IMR-90 (cell line): ENCODE measurements around the gene TPR. TPM values are rescaled to one million over a fixed set of nuclear protein-coding genes. Genes with fewer than 3 reads are reported as not detected.

Experiments used
- ATAC-seq: fragments of 200-7000 bp; cut with Tn5 transposase; 2 replicates; pipeline ENCODE4 v1.9.1; 2020; ENCODE audit warnings: low read depth, mild to moderate bottlenecking, moderate library complexity
- BruUV-seq: library from RNA; stranded (reverse); fragments of 400-500 nt; replicated peaks from 2 replicates; lab custom pipeline; 2021; lab: Mats Ljungman, UMichigan
- CTCF ChIA-PET: fragments of 300-600 bp; formaldehyde crosslinking; extraction: SDS; loops from one replicate; lab custom pipeline; 2021; ENCODE audit warnings: antibody characterized with exemption; lab: Yijun Ruan, JAX
- POLR2A ChIA-PET: fragments of 300-600 bp; sonication (Branson Sonifier 250); formaldehyde crosslinking; loops from one replicate; lab custom pipeline; 2022; ENCODE audit warnings: antibody characterized with exemption; ENCODE audit not compliant: unreplicated experiment; lab: Charles Lee
- DNase-seq: peaks from one replicate; pipeline ENCODE4 v3.0.0; 2013
- H2AFZ ChIP-seq: replicated peaks from 2 replicates; pipeline ENCODE3; 2013; ENCODE audit warnings: low read length, mild to moderate bottlenecking; ENCODE audit not compliant: poor library complexity
- H2AK5ac ChIP-seq: 2 replicates; pipeline ENCODE4 v1.6.1; 2013; ENCODE audit warnings: low read depth, low read length, inconsistent platforms
- H2AK9ac ChIP-seq: replicated peaks from 2 replicates; pipeline ENCODE3; 2013; ENCODE audit warnings: mild to moderate bottlenecking, low read depth, low read length, moderate library complexity; ENCODE audit not compliant: poor library complexity
- H2BK120ac ChIP-seq: 2 replicates; pipeline ENCODE4 v1.6.1; 2013; ENCODE audit warnings: low read depth, low read length, inconsistent platforms
- H2BK15ac ChIP-seq: 3 replicates; pipeline ENCODE4 v1.6.1; 2013; ENCODE audit warnings: low read depth, low read length, inconsistent platforms
- H2BK20ac ChIP-seq: 2 replicates; pipeline ENCODE4 v1.6.1; 2013; ENCODE audit warnings: low read depth, mild to moderate bottlenecking, inconsistent platforms, low read length, moderate library complexity
- H2BK5ac ChIP-seq: 2 replicates; pipeline ENCODE4 v1.6.1; 2013; ENCODE audit warnings: mild to moderate bottlenecking, low read depth, low read length, inconsistent platforms; ENCODE audit not compliant: poor library complexity, severe bottlenecking
- H3K14ac ChIP-seq: replicated peaks from 2 replicates; pipeline ENCODE4 v1.6.1; 2013; ENCODE audit warnings: low read depth, low read length, inconsistent platforms
- H3K18ac ChIP-seq: 2 replicates; pipeline ENCODE4 v1.6.1; 2013; ENCODE audit warnings: low read depth, low read length, control low read depth
- H3K23ac ChIP-seq: 2 replicates; pipeline ENCODE4 v1.6.1; 2013; ENCODE audit warnings: low read depth, low read length, inconsistent platforms
- H3K27ac ChIP-seq: 2 replicates; pipeline ENCODE4 v1.5.1; 2013; ENCODE audit warnings: mild to moderate bottlenecking, control low read depth, low read length; ENCODE audit not compliant: insufficient read depth
- H3K27me3 ChIP-seq: 2 replicates; pipeline ENCODE4 v1.6.1; 2013; ENCODE audit warnings: low read length; ENCODE audit not compliant: control insufficient read depth, insufficient read depth
- H3K36me3 ChIP-seq: 2 replicates; pipeline ENCODE4 v1.6.1; 2013; ENCODE audit warnings: low read length, mixed read lengths; ENCODE audit not compliant: control insufficient read depth, insufficient read depth
- H3K4ac ChIP-seq: 2 replicates; pipeline ENCODE4 v1.6.1; 2013; ENCODE audit warnings: low read depth, low read length, inconsistent platforms
- H3K4me1 ChIP-seq: 2 replicates; pipeline ENCODE4 v1.6.1; 2013; ENCODE audit warnings: low read length, mixed read lengths; ENCODE audit not compliant: control insufficient read depth, insufficient read depth
- H3K4me2 ChIP-seq: 2 replicates; pipeline ENCODE4 v1.6.1; 2013; ENCODE audit warnings: low read depth, mild to moderate bottlenecking, control low read depth, low read length, moderate library complexity
- H3K4me3 ChIP-seq: 2 replicates; pipeline ENCODE4 v1.5.1; 2013; ENCODE audit warnings: low read depth, mild to moderate bottlenecking, control low read depth, low read length, moderate library complexity; ENCODE audit not compliant: insufficient read depth
- H3K56ac ChIP-seq: 2 replicates; pipeline ENCODE4 v1.6.1; 2013; ENCODE audit warnings: low read length, inconsistent platforms; ENCODE audit not compliant: insufficient read depth; ENCODE audit errors: extremely low read depth
- H3K79me1 ChIP-seq, 2 experiments: 2 replicates each; pipeline ENCODE4 v1.6.1; 2013; ENCODE audit warnings: low read length in 2 of 2, inconsistent platforms in 1 of 2, low read depth in 1 of 2
- H3K9ac ChIP-seq: 2 replicates; pipeline ENCODE4 v1.6.1; 2013; ENCODE audit warnings: low read depth, low read length, control low read depth
- H3K9me1 ChIP-seq: 2 replicates; pipeline ENCODE4 v1.6.1; 2013; ENCODE audit warnings: low read length, inconsistent platforms; ENCODE audit not compliant: insufficient read depth
- H3K9me3 ChIP-seq: 2 replicates; pipeline ENCODE4 v1.6.1; 2013; ENCODE audit warnings: low read length; ENCODE audit not compliant: control insufficient read depth, insufficient read depth
- H4K20me1 ChIP-seq: 2 replicates; pipeline ENCODE4 v1.6.1; 2013; ENCODE audit warnings: low read length, inconsistent platforms; ENCODE audit not compliant: insufficient read depth
- H4K5ac ChIP-seq: 2 replicates; pipeline ENCODE4 v1.6.1; 2013; ENCODE audit warnings: mild to moderate bottlenecking, low read depth, low read length, control low read depth
- H4K8ac ChIP-seq, 2 experiments: 2 replicates each; pipeline ENCODE4 v1.6.1; 2013; ENCODE audit warnings: low read depth in 2 of 2, low read length in 2 of 2, control low read depth in 1 of 2, inconsistent platforms in 1 of 2
- H4K91ac ChIP-seq: 2 replicates; pipeline ENCODE4 v1.6.1; 2013; ENCODE audit warnings: low read depth, low read length, inconsistent platforms; ENCODE audit not compliant: insufficient read depth
- BHLHE40 ChIP-seq: fragments of 150-350 bp; IDR thresholded peaks from 2 replicates; pipeline ENCODE4 v1.6.1; 2016; ENCODE audit warnings: mild to moderate bottlenecking, low read depth, low read length
- CEBPB ChIP-seq: IDR thresholded peaks from 2 replicates; pipeline ENCODE4 v1.6.1; 2012; ENCODE audit warnings: low read depth, low read length, improper control_type of control experiment
- CHD1 ChIP-seq: IDR thresholded peaks from 2 replicates; pipeline ENCODE4 v1.6.1; 2012; ENCODE audit warnings: low read depth, low read length, improper control_type of control experiment
- ELK1 ChIP-seq: fragments of 150-350 bp; IDR thresholded peaks from 2 replicates; pipeline ENCODE4 v1.6.1; 2016; ENCODE audit warnings: low read depth, mild to moderate bottlenecking, low read length, moderate library complexity, borderline replicate concordance
- FOS ChIP-seq: fragments of 150-350 bp; IDR thresholded peaks from 2 replicates; pipeline ENCODE4 v1.6.1; 2016; ENCODE audit warnings: low read depth, low read length
- MAFK ChIP-seq: IDR thresholded peaks from 2 replicates; pipeline ENCODE4 v1.6.1; 2012; ENCODE audit warnings: low read depth, low read length, improper control_type of control experiment
- MAZ ChIP-seq: IDR thresholded peaks from 2 replicates; pipeline ENCODE4 v1.6.1; 2012; ENCODE audit warnings: low read depth, mild to moderate bottlenecking, low read length, improper control_type of control experiment, moderate library complexity, borderline replicate concordance
- MXI1 ChIP-seq: IDR thresholded peaks from 2 replicates; pipeline ENCODE4 v1.6.1; 2012; ENCODE audit warnings: low read depth, mild to moderate bottlenecking, low read length, moderate library complexity, borderline replicate concordance
- NFE2L2 ChIP-seq: fragments of 150-350 bp; IDR thresholded peaks from 2 replicates; pipeline ENCODE4 v1.6.1; 2016; ENCODE audit warnings: low read depth, mild to moderate bottlenecking, low read length
- POLR2A ChIP-seq: IDR thresholded peaks from 2 replicates; pipeline ENCODE4 v1.6.1; 2012; ENCODE audit warnings: mild to moderate bottlenecking, low read depth, low read length
- RAD21 ChIP-seq: IDR thresholded peaks from 2 replicates; pipeline ENCODE4 v1.6.1; 2012; ENCODE audit warnings: low read length, improper control_type of control experiment
- RCOR1 ChIP-seq: IDR thresholded peaks from 2 replicates; pipeline ENCODE4 v1.6.1; 2012; ENCODE audit warnings: mild to moderate bottlenecking, low read length, improper control_type of control experiment; ENCODE audit not compliant: insufficient replicate concordance
- RFX5 ChIP-seq: IDR thresholded peaks from 2 replicates; pipeline ENCODE4 v1.8.0; 2012; ENCODE audit warnings: low read depth, mild to moderate bottlenecking, low read length, moderate library complexity
- SMC3 ChIP-seq: fragments of 150-350 bp; IDR thresholded peaks from 2 replicates; pipeline ENCODE4 v1.6.1; 2016; ENCODE audit warnings: low read depth, mild to moderate bottlenecking, antibody characterized with exemption, low read length, moderate library complexity
- WGBS, 2 experiments: methylation state at CpG; one replicate each; pipeline versions ENCODE4 v1.1.5 to v1.1.7; 2013; ENCODE audit warnings: missing lambda C conversion rate in 2 of 2; ENCODE audit not compliant: insufficient read length in 1 of 2; ENCODE audit errors: extremely low coverage in 2 of 2; 5-methylcytosine and 5-hydroxymethylcytosine counted together
- dilution Hi-C: fragments of 300-500 bp; cut with HindIII; formaldehyde crosslinking; loops from one replicate; pipeline ENCODE4 v1.14.3; 2018; ENCODE audit warnings: low sequenced_read_pairs; ENCODE audit not compliant: unreplicated experiment
- in situ Hi-C: fragments of 300-500 bp; cut with MboI; formaldehyde crosslinking; loops from 3 replicates; pipeline ENCODE4 v1.14.3; 2019; ENCODE audit warnings: low sequenced_read_pairs, inconsistent platforms, mixed read lengths
- intact Hi-C: fragments of 100-400 bp; cut with micrococcal nuclease; formaldehyde crosslinking; loops from 2 replicates; pipeline ENCODE4 v1.10.0; 2022
- polyA plus RNA-seq, 3 experiments: library from polyadenylated mRNA; depleted of rRNA; stranded (reverse); fragments of >200 nt; gene quantifications; 2 replicates each; pipeline ENCODE4 v1.2.3, GENCODE V29; 2012; ENCODE audit warnings: low replicate concordance in 1 of 3
- total RNA-seq: library from RNA; depleted of rRNA; stranded (reverse); fragments of >200 nt; gene quantifications from 2 replicates; pipeline ENCODE4 v1.2.3, GENCODE V29; 2012
- TF ChIP-seq, protein P1 (sequence below): fragments of 150-350 bp; IDR thresholded peaks from 2 replicates; pipeline ENCODE4 v1.6.1; 2017; ENCODE audit warnings: mild to moderate bottlenecking, antibody characterized with exemption, low read length, low read depth
- TF ChIP-seq, protein P2 (sequence below): conservative IDR thresholded peaks from 2 replicates; pipeline ENCODE4 v1.5.1; 2012; ENCODE audit warnings: mild to moderate bottlenecking, low read depth, low read length, improper control_type of control experiment

The TPR gene
- total and polyA plus RNA-seq, 2 of the 4 experiments (the other 2 are of a cell fraction), result 38.2 to 60.4 TPM

- Histone ChIP-seq H3K4me1 (peaks cover 6% of the 10 kb centered on the region), H3K4ac (no peak overlapping the region), H4K20me1 (no peaks in the 10 kb centered on the region), H3K4me3 (no peak overlapping the region), H3K9me3 (no peaks in the 10 kb centered on the region), H3K18ac (no peak overlapping the region), H2BK20ac (no peak overlapping the region), H3K9ac (no peak overlapping the region), H3K9me1 (no peaks in the 10 kb centered on the region; the same call in 1 of the 2 replicates), H3K56ac (no peak overlapping the region), H2BK15ac (no peak overlapping the region), H3K27ac (no peak overlapping the region), H2AK5ac (no peak overlapping the region), H3K79me1 (no peaks in the 10 kb centered on the region), H3K23ac (no peak overlapping the region), H3K36me3 (peaks cover 2% of the 10 kb centered on the region; the same call in 1 of the 2 replicates), H3K14ac (no peak overlapping the region), H3K4me2 (no peak overlapping the region), H2AFZ (no peak overlapping the region), H2BK120ac (no peak overlapping the region), H4K5ac (no peak overlapping the region), H2BK5ac (no peak overlapping the region), H4K8ac (no peak overlapping the region), H2AK9ac (no peak overlapping the region), H3K27me3 (no peaks in the 10 kb centered on the region), H4K91ac (no peak overlapping the region)
- TF ChIP-seq MAFK (no peak), BHLHE40 (no peak), NFE2L2 (no peak), POLR2A (no peak), SMC3 (no peak), FOS (no peak), MAZ (no peak), CEBPB (no peak), CHD1 (no peak), RAD21 (no peak), RFX5 (no peak), ELK1 (no peak), RCOR1 (no peak), MXI1 (no peak)
- TF ChIP-seq, protein P1, sequence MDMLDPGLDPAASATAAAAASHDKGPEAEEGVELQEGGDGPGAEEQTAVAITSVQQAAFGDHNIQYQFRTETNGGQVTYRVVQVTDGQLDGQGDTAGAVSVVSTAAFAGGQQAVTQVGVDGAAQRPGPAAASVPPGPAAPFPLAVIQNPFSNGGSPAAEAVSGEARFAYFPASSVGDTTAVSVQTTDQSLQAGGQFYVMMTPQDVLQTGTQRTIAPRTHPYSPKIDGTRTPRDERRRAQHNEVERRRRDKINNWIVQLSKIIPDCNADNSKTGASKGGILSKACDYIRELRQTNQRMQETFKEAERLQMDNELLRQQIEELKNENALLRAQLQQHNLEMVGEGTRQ, result no peak
- TF ChIP-seq, protein P2, sequence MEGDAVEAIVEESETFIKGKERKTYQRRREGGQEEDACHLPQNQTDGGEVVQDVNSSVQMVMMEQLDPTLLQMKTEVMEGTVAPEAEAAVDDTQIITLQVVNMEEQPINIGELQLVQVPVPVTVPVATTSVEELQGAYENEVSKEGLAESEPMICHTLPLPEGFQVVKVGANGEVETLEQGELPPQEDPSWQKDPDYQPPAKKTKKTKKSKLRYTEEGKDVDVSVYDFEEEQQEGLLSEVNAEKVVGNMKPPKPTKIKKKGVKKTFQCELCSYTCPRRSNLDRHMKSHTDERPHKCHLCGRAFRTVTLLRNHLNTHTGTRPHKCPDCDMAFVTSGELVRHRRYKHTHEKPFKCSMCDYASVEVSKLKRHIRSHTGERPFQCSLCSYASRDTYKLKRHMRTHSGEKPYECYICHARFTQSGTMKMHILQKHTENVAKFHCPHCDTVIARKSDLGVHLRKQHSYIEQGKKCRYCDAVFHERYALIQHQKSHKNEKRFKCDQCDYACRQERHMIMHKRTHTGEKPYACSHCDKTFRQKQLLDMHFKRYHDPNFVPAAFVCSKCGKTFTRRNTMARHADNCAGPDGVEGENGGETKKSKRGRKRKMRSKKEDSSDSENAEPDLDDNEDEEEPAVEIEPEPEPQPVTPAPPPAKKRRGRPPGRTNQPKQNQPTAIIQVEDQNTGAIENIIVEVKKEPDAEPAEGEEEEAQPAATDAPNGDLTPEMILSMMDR, result no peak
- intact Hi-C loops, result loop anchor here (5.0 kb wide), 1 partner anchor 53 kb away; no protein-coding TSS in a partner anchor
- no TSS peak for BruUV-seq
- no CpG with 5 or more reads among the region's 2 CpGs for WGBS, 2 experiments
- ChIA-PET POLR2A (no interaction called here), CTCF (interaction anchor here (0.9 kb wide), 1 partner anchor 11 kb away, joined by 4 read pairs; no protein-coding TSS in a partner anchor)
- no peak for DNase-seq
- in situ Hi-C loops, result no loop called here
- no peak for ATAC-seq
- dilution Hi-C loops, result no loop called here
Observed at GRCh38 chr1:186424539-186424938, 49.5 kb upstream of the TPR start.
